Tibial nerve (tissue), 4 donors: ENCODE results near the gene CYP27A1.

Experiments used
- EP300 ChIP-seq, 2 donors: sonication (generic); formaldehyde crosslinking; IDR thresholded peaks; one replicate each; pipeline ENCODE4 v1.6.1; 2017; ENCODE audit warnings: antibody characterized with exemption in 2 of 2, mild to moderate bottlenecking in 1 of 2
- TF ChIP-seq, protein P1 (sequence below), 5 experiments: fragments of 200-600 bp in 3 of 5; fragments of 450-650 bp in 2 of 5; sonication (generic) in 3 of 5; IDR thresholded peaks; one replicate each; pipeline ENCODE4 v1.5.1; 2016 to 2019; ENCODE audit warnings: antibody characterized with exemption in 5 of 5, mild to moderate bottlenecking in 3 of 5, moderate library complexity in 2 of 5

DNA sequence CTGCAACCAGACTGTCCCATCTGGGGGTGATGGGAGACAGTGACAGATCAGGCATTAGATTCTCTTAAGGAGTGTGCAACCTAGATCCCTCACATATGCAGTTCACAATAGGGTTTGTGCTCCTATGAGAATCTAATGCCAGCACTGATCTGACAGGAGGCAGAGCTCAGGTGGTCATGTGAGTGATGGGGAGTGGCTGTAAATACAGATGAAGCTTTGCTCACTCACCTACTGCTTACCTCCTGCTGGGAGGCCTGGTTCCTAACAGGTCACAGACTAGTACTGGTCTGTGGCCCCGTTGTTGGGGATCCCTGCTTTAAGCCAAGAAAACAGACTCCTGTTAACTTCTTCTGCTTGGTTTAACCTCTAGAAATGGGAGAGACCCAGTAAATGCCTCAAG, 3.2 kb downstream of the CYP27A1 start:
- TF ChIP-seq, protein P1, sequence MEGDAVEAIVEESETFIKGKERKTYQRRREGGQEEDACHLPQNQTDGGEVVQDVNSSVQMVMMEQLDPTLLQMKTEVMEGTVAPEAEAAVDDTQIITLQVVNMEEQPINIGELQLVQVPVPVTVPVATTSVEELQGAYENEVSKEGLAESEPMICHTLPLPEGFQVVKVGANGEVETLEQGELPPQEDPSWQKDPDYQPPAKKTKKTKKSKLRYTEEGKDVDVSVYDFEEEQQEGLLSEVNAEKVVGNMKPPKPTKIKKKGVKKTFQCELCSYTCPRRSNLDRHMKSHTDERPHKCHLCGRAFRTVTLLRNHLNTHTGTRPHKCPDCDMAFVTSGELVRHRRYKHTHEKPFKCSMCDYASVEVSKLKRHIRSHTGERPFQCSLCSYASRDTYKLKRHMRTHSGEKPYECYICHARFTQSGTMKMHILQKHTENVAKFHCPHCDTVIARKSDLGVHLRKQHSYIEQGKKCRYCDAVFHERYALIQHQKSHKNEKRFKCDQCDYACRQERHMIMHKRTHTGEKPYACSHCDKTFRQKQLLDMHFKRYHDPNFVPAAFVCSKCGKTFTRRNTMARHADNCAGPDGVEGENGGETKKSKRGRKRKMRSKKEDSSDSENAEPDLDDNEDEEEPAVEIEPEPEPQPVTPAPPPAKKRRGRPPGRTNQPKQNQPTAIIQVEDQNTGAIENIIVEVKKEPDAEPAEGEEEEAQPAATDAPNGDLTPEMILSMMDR (IDR thresholded peaks at IDR 0.05): no peak
- TF ChIP-seq EP300 (IDR thresholded peaks at IDR 0.05): no peak
